Measurements from ENCODE around the gene INCA1.

INCA1 gene

GRCh38 chr17:4951486-4951885 is 45.8 kb downstream of the INCA1 start:
- TF ChIP-seq, protein P1, sequence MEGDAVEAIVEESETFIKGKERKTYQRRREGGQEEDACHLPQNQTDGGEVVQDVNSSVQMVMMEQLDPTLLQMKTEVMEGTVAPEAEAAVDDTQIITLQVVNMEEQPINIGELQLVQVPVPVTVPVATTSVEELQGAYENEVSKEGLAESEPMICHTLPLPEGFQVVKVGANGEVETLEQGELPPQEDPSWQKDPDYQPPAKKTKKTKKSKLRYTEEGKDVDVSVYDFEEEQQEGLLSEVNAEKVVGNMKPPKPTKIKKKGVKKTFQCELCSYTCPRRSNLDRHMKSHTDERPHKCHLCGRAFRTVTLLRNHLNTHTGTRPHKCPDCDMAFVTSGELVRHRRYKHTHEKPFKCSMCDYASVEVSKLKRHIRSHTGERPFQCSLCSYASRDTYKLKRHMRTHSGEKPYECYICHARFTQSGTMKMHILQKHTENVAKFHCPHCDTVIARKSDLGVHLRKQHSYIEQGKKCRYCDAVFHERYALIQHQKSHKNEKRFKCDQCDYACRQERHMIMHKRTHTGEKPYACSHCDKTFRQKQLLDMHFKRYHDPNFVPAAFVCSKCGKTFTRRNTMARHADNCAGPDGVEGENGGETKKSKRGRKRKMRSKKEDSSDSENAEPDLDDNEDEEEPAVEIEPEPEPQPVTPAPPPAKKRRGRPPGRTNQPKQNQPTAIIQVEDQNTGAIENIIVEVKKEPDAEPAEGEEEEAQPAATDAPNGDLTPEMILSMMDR (IDR thresholded peaks at IDR 0.05; ENCODE audit: low read depth, low read length, poor library complexity, severe bottlenecking), result no peak
- no peak for TF ChIP-seq EZH2phosphoT487 (IDR thresholded peaks at IDR 0.05; ENCODE audit: borderline replicate concordance, low read length)
- Histone ChIP-seq H3K36me3 (ENCODE audit: control insufficient read depth, low read length) (peaks cover 20% of the 10 kb centered on the region), H3K9me3 (ENCODE audit: control insufficient read depth, insufficient read depth, low read length) (no peaks in the 10 kb centered on the region), H3K4me3 (ENCODE audit: low read length) (peak overlapping the region; percentile 93), H3F3A (ENCODE audit: control insufficient read depth, insufficient read depth) (peaks cover 18% of the 10 kb centered on the region), H3K4me1 (ENCODE audit: control insufficient read depth, low read length) (peaks cover 26% of the 10 kb centered on the region), H3K4me2 (ENCODE audit: low read length) (peak overlapping the region; percentile 94), H4K20me1 (ENCODE audit: control insufficient read depth, insufficient read depth, low read depth, low read length) (peaks cover 4% of the 10 kb centered on the region; the same call in 1 of the 2 replicates), H3K27me3 (ENCODE audit: control insufficient read depth, low read length) (no peaks in the 10 kb centered on the region), H3K79me2 (ENCODE audit: control insufficient read depth, low read length) (peaks cover 30% of the 10 kb centered on the region), H3K27ac (ENCODE audit: low read depth, low read length) (no peak overlapping the region), H3K9me2 (replicated peaks; ENCODE audit: control insufficient read depth, low read length) (no peaks in the 10 kb centered on the region)

GRCh38 chr17:4950746-4951204 is 46.5 kb downstream of the INCA1 start, which contains the start of gene ENO3:
Gene ENO3 (plus strand): TSS chr17:4951119. CDS start chr17:4951830, 711 bp downstream.
- Histone ChIP-seq H3K4me2 (ENCODE audit: low read length) (peak within 1 kb of the TSS; percentile 94), H3K9me3 (ENCODE audit: control insufficient read depth, insufficient read depth, low read length) (no peaks in the 10 kb centered on the region), H3F3A (ENCODE audit: control insufficient read depth, insufficient read depth) (peaks cover 24% of the 10 kb centered on the region), H3K4me3 (ENCODE audit: low read length) (peak within 1 kb of the TSS; percentile 93), H3K36me3 (ENCODE audit: control insufficient read depth, low read length) (peaks cover 27% of the 10 kb centered on the region), H3K9me2 (replicated peaks; ENCODE audit: control insufficient read depth, low read length) (no peaks in the 10 kb centered on the region), H3K27me3 (ENCODE audit: control insufficient read depth, low read length) (no peaks in the 10 kb centered on the region), H3K4me1 (ENCODE audit: control insufficient read depth, low read length) (peaks cover 33% of the 10 kb centered on the region), H4K20me1 (ENCODE audit: control insufficient read depth, insufficient read depth, low read depth, low read length) (peaks cover 7% of the 10 kb centered on the region; the same call in 1 of the 2 replicates), H3K27ac (ENCODE audit: low read depth, low read length) (peak within 1 kb of the TSS; percentile 99), H3K79me2 (ENCODE audit: control insufficient read depth, low read length) (peaks cover 37% of the 10 kb centered on the region)
- TF ChIP-seq, protein P1 (IDR thresholded peaks at IDR 0.05; ENCODE audit: low read depth, low read length, poor library complexity, severe bottlenecking), result no peak
- no peak for TF ChIP-seq EZH2phosphoT487 (IDR thresholded peaks at IDR 0.05; ENCODE audit: borderline replicate concordance, low read length)

GRCh38 chr17:4950075-4950745 is 47.1 kb downstream of the INCA1 start:
- Histone ChIP-seq H3K4me1 (ENCODE audit: control insufficient read depth, low read length) (peaks cover 39% of the 10 kb centered on the region), H3K4me2 (ENCODE audit: low read length) (peak overlapping the region; percentile 94)

More at GRCh38 chr17:4950075-4950745, 47.1 kb downstream of the INCA1 start:
- H3F3A ChIP-seq (ENCODE audit: control insufficient read depth, insufficient read depth), result peaks cover 30% of the 10 kb centered on the region
- H3K4me3 ChIP-seq (ENCODE audit: low read length), result peak overlapping the region; percentile 93
- peaks cover 33% of the 10 kb centered on the region for H3K36me3 ChIP-seq (ENCODE audit: control insufficient read depth, low read length)
- peaks cover 12% of the 10 kb centered on the region; the same call in 1 of the 2 replicates for H4K20me1 ChIP-seq (ENCODE audit: control insufficient read depth, insufficient read depth, low read depth, low read length)
- peak overlapping the region; percentile 99 for H3K27ac ChIP-seq (ENCODE audit: low read depth, low read length)
- H3K27me3 ChIP-seq (ENCODE audit: control insufficient read depth, low read length), result no peaks in the 10 kb centered on the region
- peaks cover 42% of the 10 kb centered on the region for H3K79me2 ChIP-seq (ENCODE audit: control insufficient read depth, low read length)
- no peak for TF ChIP-seq EZH2phosphoT487 (IDR thresholded peaks at IDR 0.05; ENCODE audit: borderline replicate concordance, low read length)
- TF ChIP-seq, protein P1 (IDR thresholded peaks at IDR 0.05; ENCODE audit: low read depth, low read length, poor library complexity, severe bottlenecking), result no peak
- H3K9me2 ChIP-seq (replicated peaks; ENCODE audit: control insufficient read depth, low read length), result no peaks in the 10 kb centered on the region
- no peaks in the 10 kb centered on the region for H3K9me3 ChIP-seq (ENCODE audit: control insufficient read depth, insufficient read depth, low read length)
